ENCODE results near the gene COL6A5. TPM values are rescaled to one million over a fixed set of nuclear protein-coding genes. Genes with fewer than 3 reads are reported as not detected.

COL6A5 gene
- total and polyA plus RNA-seq, 9 of the 15 experiments (the other 6 are each of a cell fraction or from before 2014, with no cell fraction given) = 1.5 to 9.7 (median 5.6) TPM

- TF ChIP-seq XRCC5 (IDR thresholded peaks at IDR 0.05; ENCODE audit: low read depth, low read length) (no peak), TRIM28 (IDR thresholded peaks at IDR 0.05) (no peak), TCFL5 (CRISPR knock-in tag; conservative IDR thresholded peaks at IDR 0.05) (no peak), TCF7 (IDR thresholded peaks at IDR 0.05; ENCODE audit: borderline replicate concordance) (peak; percentile 27; the same call in 1 of the 2 replicates), ZNF707 (CRISPR knock-in tag; conservative IDR thresholded peaks at IDR 0.05) (no peak), ZNF41 (CRISPR knock-in tag; conservative IDR thresholded peaks at IDR 0.05) (no peak), RHOXF2B (CRISPR knock-in tag; conservative IDR thresholded peaks at IDR 0.05) (no peak), ZFP1 (CRISPR knock-in tag; IDR thresholded peaks at IDR 0.05) (no peak), ZNF408 (CRISPR knock-in tag; IDR thresholded peaks at IDR 0.05; ENCODE audit: low read depth) (no peak), CREB1 (IDR thresholded peaks at IDR 0.05) (no peak), CREB1 (CRISPR knock-in tag; IDR thresholded peaks at IDR 0.05) (no peak), MAFG (tag; conservative IDR thresholded peaks at IDR 0.05) (no peak), MXI1 (IDR thresholded peaks at IDR 0.05; ENCODE audit: low read depth, low read length) (no peak), ZNF124 (CRISPR knock-in tag; IDR thresholded peaks at IDR 0.05) (no peak)
- TF ChIP-seq, protein P1, sequence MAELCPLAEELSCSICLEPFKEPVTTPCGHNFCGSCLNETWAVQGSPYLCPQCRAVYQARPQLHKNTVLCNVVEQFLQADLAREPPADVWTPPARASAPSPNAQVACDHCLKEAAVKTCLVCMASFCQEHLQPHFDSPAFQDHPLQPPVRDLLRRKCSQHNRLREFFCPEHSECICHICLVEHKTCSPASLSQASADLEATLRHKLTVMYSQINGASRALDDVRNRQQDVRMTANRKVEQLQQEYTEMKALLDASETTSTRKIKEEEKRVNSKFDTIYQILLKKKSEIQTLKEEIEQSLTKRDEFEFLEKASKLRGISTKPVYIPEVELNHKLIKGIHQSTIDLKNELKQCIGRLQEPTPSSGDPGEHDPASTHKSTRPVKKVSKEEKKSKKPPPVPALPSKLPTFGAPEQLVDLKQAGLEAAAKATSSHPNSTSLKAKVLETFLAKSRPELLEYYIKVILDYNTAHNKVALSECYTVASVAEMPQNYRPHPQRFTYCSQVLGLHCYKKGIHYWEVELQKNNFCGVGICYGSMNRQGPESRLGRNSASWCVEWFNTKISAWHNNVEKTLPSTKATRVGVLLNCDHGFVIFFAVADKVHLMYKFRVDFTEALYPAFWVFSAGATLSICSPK (IDR thresholded peaks at IDR 0.05; ENCODE audit: borderline replicate concordance) = no peak
- TF ChIP-seq, protein P2, sequence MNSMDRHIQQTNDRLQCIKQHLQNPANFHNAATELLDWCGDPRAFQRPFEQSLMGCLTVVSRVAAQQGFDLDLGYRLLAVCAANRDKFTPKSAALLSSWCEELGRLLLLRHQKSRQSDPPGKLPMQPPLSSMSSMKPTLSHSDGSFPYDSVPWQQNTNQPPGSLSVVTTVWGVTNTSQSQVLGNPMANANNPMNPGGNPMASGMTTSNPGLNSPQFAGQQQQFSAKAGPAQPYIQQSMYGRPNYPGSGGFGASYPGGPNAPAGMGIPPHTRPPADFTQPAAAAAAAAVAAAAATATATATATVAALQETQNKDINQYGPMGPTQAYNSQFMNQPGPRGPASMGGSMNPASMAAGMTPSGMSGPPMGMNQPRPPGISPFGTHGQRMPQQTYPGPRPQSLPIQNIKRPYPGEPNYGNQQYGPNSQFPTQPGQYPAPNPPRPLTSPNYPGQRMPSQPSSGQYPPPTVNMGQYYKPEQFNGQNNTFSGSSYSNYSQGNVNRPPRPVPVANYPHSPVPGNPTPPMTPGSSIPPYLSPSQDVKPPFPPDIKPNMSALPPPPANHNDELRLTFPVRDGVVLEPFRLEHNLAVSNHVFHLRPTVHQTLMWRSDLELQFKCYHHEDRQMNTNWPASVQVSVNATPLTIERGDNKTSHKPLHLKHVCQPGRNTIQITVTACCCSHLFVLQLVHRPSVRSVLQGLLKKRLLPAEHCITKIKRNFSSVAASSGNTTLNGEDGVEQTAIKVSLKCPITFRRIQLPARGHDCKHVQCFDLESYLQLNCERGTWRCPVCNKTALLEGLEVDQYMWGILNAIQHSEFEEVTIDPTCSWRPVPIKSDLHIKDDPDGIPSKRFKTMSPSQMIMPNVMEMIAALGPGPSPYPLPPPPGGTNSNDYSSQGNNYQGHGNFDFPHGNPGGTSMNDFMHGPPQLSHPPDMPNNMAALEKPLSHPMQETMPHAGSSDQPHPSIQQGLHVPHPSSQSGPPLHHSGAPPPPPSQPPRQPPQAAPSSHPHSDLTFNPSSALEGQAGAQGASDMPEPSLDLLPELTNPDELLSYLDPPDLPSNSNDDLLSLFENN (IDR thresholded peaks at IDR 0.05; ENCODE audit: low read depth in 2 of 2, low read length in 2 of 2) = no peak
- TF ChIP-seq, protein P3, sequence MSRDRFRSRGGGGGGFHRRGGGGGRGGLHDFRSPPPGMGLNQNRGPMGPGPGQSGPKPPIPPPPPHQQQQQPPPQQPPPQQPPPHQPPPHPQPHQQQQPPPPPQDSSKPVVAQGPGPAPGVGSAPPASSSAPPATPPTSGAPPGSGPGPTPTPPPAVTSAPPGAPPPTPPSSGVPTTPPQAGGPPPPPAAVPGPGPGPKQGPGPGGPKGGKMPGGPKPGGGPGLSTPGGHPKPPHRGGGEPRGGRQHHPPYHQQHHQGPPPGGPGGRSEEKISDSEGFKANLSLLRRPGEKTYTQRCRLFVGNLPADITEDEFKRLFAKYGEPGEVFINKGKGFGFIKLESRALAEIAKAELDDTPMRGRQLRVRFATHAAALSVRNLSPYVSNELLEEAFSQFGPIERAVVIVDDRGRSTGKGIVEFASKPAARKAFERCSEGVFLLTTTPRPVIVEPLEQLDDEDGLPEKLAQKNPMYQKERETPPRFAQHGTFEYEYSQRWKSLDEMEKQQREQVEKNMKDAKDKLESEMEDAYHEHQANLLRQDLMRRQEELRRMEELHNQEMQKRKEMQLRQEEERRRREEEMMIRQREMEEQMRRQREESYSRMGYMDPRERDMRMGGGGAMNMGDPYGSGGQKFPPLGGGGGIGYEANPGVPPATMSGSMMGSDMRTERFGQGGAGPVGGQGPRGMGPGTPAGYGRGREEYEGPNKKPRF (IDR thresholded peaks at IDR 0.05; ENCODE audit: low read depth, low read length) = no peak
Measured at GRCh38 chr3:130342821-130343661, 2.4 kb upstream of the COL6A5 start (continued).

Data from K562 (cell line).